SU-DHL-6 (cell line): Measurements from ENCODE around the gene TBC1D1.

ENCODE experiments used
- EZH2phosphoT487 ChIP-seq: fragments of 200-600 bp; sonication (generic), shearing (Covaris generic); conservative IDR thresholded peaks from 2 replicates; pipeline ENCODE4 v1.6.1; 2018; ENCODE audit warnings: mild to moderate bottlenecking, antibody characterized with exemption, low read length, moderate library complexity, mixed read lengths
- TF ChIP-seq, protein P1 (sequence below): fragments of 200-600 bp; sonication (generic); IDR thresholded peaks from one replicate; pipeline ENCODE4 v1.5.1; 2017; ENCODE audit warnings: antibody characterized with exemption, mild to moderate bottlenecking, low read length, moderate library complexity; ENCODE audit not compliant: insufficient read depth, poor library complexity, severe bottlenecking

DNA sequence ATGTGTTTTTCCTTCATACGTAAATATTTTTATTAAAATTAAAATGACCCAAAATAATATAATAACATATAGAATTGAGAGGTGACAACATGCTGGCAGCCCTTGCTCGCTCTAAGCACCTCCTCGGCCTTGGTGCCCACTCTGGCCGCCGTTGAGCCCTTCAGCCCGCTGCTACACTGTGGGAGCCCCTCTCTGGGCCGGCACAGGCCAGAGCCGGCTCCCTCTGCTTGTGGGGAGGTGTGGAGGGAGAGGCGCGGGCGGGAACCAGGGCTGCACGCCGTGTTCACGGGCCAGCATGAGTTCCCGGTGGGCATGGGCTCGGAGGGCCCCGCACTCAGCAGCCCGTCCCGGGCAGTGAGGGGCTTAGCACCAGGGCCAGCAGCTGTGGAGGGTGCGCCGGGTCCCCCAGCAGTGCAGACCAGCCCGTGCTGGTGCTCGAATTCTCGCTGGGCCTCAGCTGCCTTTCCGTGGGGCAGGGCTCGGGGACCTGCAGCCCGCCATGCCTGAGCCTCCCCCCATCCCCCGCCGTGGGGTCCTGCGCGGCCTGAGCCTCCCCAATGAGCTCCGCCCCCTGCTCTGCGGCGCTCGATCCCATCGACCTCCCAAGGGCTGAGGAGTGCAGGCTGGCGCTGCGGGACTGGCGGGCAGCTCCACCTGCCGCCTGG, 291.6 kb downstream of the TBC1D1 start:
- TF ChIP-seq, protein P1, sequence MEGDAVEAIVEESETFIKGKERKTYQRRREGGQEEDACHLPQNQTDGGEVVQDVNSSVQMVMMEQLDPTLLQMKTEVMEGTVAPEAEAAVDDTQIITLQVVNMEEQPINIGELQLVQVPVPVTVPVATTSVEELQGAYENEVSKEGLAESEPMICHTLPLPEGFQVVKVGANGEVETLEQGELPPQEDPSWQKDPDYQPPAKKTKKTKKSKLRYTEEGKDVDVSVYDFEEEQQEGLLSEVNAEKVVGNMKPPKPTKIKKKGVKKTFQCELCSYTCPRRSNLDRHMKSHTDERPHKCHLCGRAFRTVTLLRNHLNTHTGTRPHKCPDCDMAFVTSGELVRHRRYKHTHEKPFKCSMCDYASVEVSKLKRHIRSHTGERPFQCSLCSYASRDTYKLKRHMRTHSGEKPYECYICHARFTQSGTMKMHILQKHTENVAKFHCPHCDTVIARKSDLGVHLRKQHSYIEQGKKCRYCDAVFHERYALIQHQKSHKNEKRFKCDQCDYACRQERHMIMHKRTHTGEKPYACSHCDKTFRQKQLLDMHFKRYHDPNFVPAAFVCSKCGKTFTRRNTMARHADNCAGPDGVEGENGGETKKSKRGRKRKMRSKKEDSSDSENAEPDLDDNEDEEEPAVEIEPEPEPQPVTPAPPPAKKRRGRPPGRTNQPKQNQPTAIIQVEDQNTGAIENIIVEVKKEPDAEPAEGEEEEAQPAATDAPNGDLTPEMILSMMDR: no peak
- TF ChIP-seq EZH2phosphoT487: no peak
